GM23248 (cell line): ENCODE results near the gene CTNNA3. TPM values are rescaled to one million over a fixed set of nuclear protein-coding genes. Genes with fewer than 3 reads are reported as not detected.

Experiments
- DNase-seq: peaks from one replicate; pipeline ENCODE4 v3.0.0-alpha.2; 2015
- H2AFZ ChIP-seq: fragments of 200-600 bp; sonication (generic); 2 replicates; pipeline ENCODE4 v1.6.1; 2016; ENCODE audit warnings: antibody characterized with exemption
- H3F3A ChIP-seq: fragments of 200-600 bp; sonication (generic); 2 replicates; pipeline ENCODE4 v1.6.1; 2016; ENCODE audit warnings: mild to moderate bottlenecking, antibody characterized with exemption, mixed run types; ENCODE audit not compliant: insufficient read depth
- H3K27ac ChIP-seq: fragments of 200-600 bp; sonication (generic); 2 replicates; pipeline ENCODE4 v1.5.1; 2016; ENCODE audit warnings: mild to moderate bottlenecking
- H3K27me3 ChIP-seq: fragments of 200-600 bp; sonication (generic); replicated peaks from 2 replicates; pipeline ENCODE4 v1.6.1; 2016; ENCODE audit warnings: mild to moderate bottlenecking; ENCODE audit not compliant: insufficient read depth
- H3K36me3 ChIP-seq: fragments of 200-600 bp; sonication (generic); 2 replicates; pipeline ENCODE4 v1.6.1; 2016; ENCODE audit warnings: low read depth, mild to moderate bottlenecking
- H3K4me1 ChIP-seq: fragments of 200-600 bp; sonication (generic); 2 replicates; pipeline ENCODE4 v1.6.1; 2016; ENCODE audit warnings: mild to moderate bottlenecking; ENCODE audit not compliant: insufficient read depth
- H3K4me2 ChIP-seq: fragments of 200-600 bp; sonication (generic); one replicate; pipeline ENCODE4 v1.6.1; 2016; ENCODE audit warnings: mild to moderate bottlenecking; ENCODE audit not compliant: unreplicated experiment
- H3K4me3 ChIP-seq: fragments of 200-600 bp; sonication (generic); 2 replicates; pipeline ENCODE4 v1.5.1; 2016; ENCODE audit warnings: mild to moderate bottlenecking
- H3K79me2 ChIP-seq: fragments of 200-600 bp; sonication (generic); 2 replicates; pipeline ENCODE4 v1.6.1; 2016; ENCODE audit warnings: mild to moderate bottlenecking; ENCODE audit not compliant: insufficient read depth
- H3K9ac ChIP-seq: fragments of 200-600 bp; sonication (generic); 2 replicates; pipeline ENCODE4 v1.6.1; 2016; ENCODE audit warnings: mild to moderate bottlenecking
- H3K9me2 ChIP-seq: fragments of 200-600 bp; sonication (generic); 2 replicates; pipeline ENCODE4 v1.6.1; 2016; ENCODE audit warnings: mixed run types, mild to moderate bottlenecking, moderate library complexity; ENCODE audit not compliant: insufficient read depth
- H3K9me3 ChIP-seq: fragments of 200-600 bp; sonication (generic); one replicate; pipeline ENCODE4 v1.6.1; 2017; ENCODE audit warnings: low read depth
- H4K20me1 ChIP-seq: fragments of 200-600 bp; sonication (generic); 2 replicates; pipeline ENCODE4 v1.6.0; 2016; ENCODE audit not compliant: insufficient read depth
- EZH2 ChIP-seq: fragments of 200-600 bp; sonication (generic); IDR thresholded peaks from 2 replicates; pipeline ENCODE4 v1.6.1; 2018; ENCODE audit warnings: antibody characterized with exemption, mild to moderate bottlenecking; ENCODE audit not compliant: insufficient read depth, poor library complexity, severe bottlenecking
- EZH2phosphoT487 ChIP-seq: fragments of 200-600 bp; sonication (generic); IDR thresholded peaks from 2 replicates; pipeline ENCODE4 v1.6.1; 2018; ENCODE audit warnings: antibody characterized with exemption, moderate library complexity, mild to moderate bottlenecking, low read depth; ENCODE audit not compliant: insufficient read depth
- WGBS, 2 experiments: methylation state at CpG; one replicate each; pipeline ENCODE4 v1.1.6; 2015 to 2017; ENCODE audit warnings: low lambda C conversion rate in 2 of 2, low coverage in 1 of 2; ENCODE audit errors: missing lambda C conversion rate in 2 of 2; 5-methylcytosine and 5-hydroxymethylcytosine counted together
- in situ Hi-C: fragments of 300-500 bp; cut with MboI; formaldehyde crosslinking; loops from 2 replicates; pipeline ENCODE4 v1.15.0; 2020
- polyA plus RNA-seq: library from polyadenylated mRNA; unstranded; fragments of >200 nt; fragmentation: Nextera tagmentation; extraction: Ambion mirVana; gene quantifications from 2 replicates; pipeline ENCODE4 v1.2.1, GENCODE V29; 2016
- total RNA-seq: library from RNA; depleted of rRNA; stranded (reverse); fragments of >200 nt; shearing (Covaris generic); gene quantifications from 2 replicates; pipeline ENCODE4 v1.2.3, GENCODE V29; 2014

Gene CTNNA3
- total and polyA plus RNA-seq, 2 experiments from 2014 or later: not detected

- no peaks in the 10 kb centered on the region for H3F3A ChIP-seq
- H3K27ac ChIP-seq: no peak overlapping the region
- H3K27me3 ChIP-seq: no peaks in the 10 kb centered on the region
- no peak overlapping the region for H2AFZ ChIP-seq
- H3K4me1 ChIP-seq: no peaks in the 10 kb centered on the region
- no peak for DNase-seq
- no peak overlapping the region for H3K4me3 ChIP-seq
- TF ChIP-seq EZH2phosphoT487 (no peak), EZH2 (no peak)
- H3K36me3 ChIP-seq: no peaks in the 10 kb centered on the region
- no peak overlapping the region for H3K9ac ChIP-seq
- H3K4me2 ChIP-seq: no peak overlapping the region
- 3 to 4% methylated on average over 2 of the region's 2 CpGs for WGBS, 2 experiments
- H3K9me2 ChIP-seq: no peaks in the 10 kb centered on the region
- no peaks in the 10 kb centered on the region for H3K9me3 ChIP-seq
- in situ Hi-C loops: no loop called here
- H4K20me1 ChIP-seq: no peaks in the 10 kb centered on the region
- H3K79me2 ChIP-seq: no peaks in the 10 kb centered on the region
Measured at GRCh38 chr10:66555061-66555460, 1140.9 kb downstream of the CTNNA3 start.

- no peaks in the 10 kb centered on the region for H4K20me1 ChIP-seq
- no peak overlapping the region for H3K4me2 ChIP-seq
- H3K27ac ChIP-seq: no peak overlapping the region
- no peak overlapping the region for H2AFZ ChIP-seq
- H3K9me2 ChIP-seq: no peaks in the 10 kb centered on the region
- no peaks in the 10 kb centered on the region for H3K9me3 ChIP-seq
- no peak overlapping the region for H3K4me3 ChIP-seq
- TF ChIP-seq EZH2phosphoT487: no peak
- TF ChIP-seq EZH2: no peak
- 32 to 34% methylated on average over 1 of the region's 1 CpG for WGBS, 2 experiments
- no peaks in the 10 kb centered on the region for H3F3A ChIP-seq
- H3K36me3 ChIP-seq: no peaks in the 10 kb centered on the region
- no peak for DNase-seq
- H3K9ac ChIP-seq: no peak overlapping the region
- H3K79me2 ChIP-seq: no peaks in the 10 kb centered on the region
- no peaks in the 10 kb centered on the region for H3K4me1 ChIP-seq
- in situ Hi-C loops: no loop called here
- no peaks in the 10 kb centered on the region for H3K27me3 ChIP-seq
Measured at GRCh38 chr10:66552331-66552730, 1143.7 kb downstream of the CTNNA3 start.

GRCh38 chr10:66550351-66550750 lies 1145.6 kb downstream of the CTNNA3 start:
- no peaks in the 10 kb centered on the region for H4K20me1 ChIP-seq
- H3K36me3 ChIP-seq: no peaks in the 10 kb centered on the region
- no peak overlapping the region for H3K27ac ChIP-seq
- H3K9me3 ChIP-seq: no peaks in the 10 kb centered on the region
- WGBS, 2 experiments: 5 to 9% methylated on average over 3 of the region's 3 CpGs
- TF ChIP-seq EZH2 (no peak), EZH2phosphoT487 (no peak)
- H3K9me2 ChIP-seq: no peaks in the 10 kb centered on the region
- H3F3A ChIP-seq: no peaks in the 10 kb centered on the region
- no peak for DNase-seq
- in situ Hi-C loops: no loop called here
- no peak overlapping the region for H2AFZ ChIP-seq
- no peaks in the 10 kb centered on the region for H3K27me3 ChIP-seq
- H3K9ac ChIP-seq: no peak overlapping the region
- H3K79me2 ChIP-seq: no peaks in the 10 kb centered on the region
- no peak overlapping the region for H3K4me3 ChIP-seq
- no peaks in the 10 kb centered on the region for H3K4me1 ChIP-seq
- no peak overlapping the region for H3K4me2 ChIP-seq

- Histone ChIP-seq H2AFZ (no peak overlapping the region), H3K4me2 (no peak overlapping the region), H3K9me3 (no peaks in the 10 kb centered on the region), H3K9ac (no peak overlapping the region), H3K79me2 (no peaks in the 10 kb centered on the region), H3K36me3 (no peaks in the 10 kb centered on the region), H3K27ac (no peak overlapping the region), H4K20me1 (no peaks in the 10 kb centered on the region), H3K27me3 (no peaks in the 10 kb centered on the region), H3K4me3 (no peak overlapping the region), H3K4me1 (no peaks in the 10 kb centered on the region), H3K9me2 (no peaks in the 10 kb centered on the region), H3F3A (no peaks in the 10 kb centered on the region)
- in situ Hi-C loops: no loop called here
- DNase-seq: no peak
- TF ChIP-seq EZH2: no peak
- TF ChIP-seq EZH2phosphoT487: no peak
- WGBS, 2 experiments: 31 to 33% methylated on average over 3 of the region's 3 CpGs
Measured at GRCh38 chr10:66538908-66539307, 1157.1 kb downstream of the CTNNA3 start.

- Histone ChIP-seq H4K20me1 (no peaks in the 10 kb centered on the region), H3K4me1 (no peaks in the 10 kb centered on the region), H3K27ac (no peak overlapping the region), H2AFZ (no peak overlapping the region), H3K27me3 (no peaks in the 10 kb centered on the region), H3K36me3 (no peaks in the 10 kb centered on the region), H3K9me2 (no peaks in the 10 kb centered on the region), H3K79me2 (no peaks in the 10 kb centered on the region), H3K9me3 (no peaks in the 10 kb centered on the region), H3K4me3 (no peak overlapping the region), H3K4me2 (no peak overlapping the region), H3F3A (no peaks in the 10 kb centered on the region), H3K9ac (no peak overlapping the region)
- DNase-seq: no peak
- in situ Hi-C loops: no loop called here
- no peak for TF ChIP-seq EZH2phosphoT487
- WGBS, 2 experiments: 8 to 17% methylated on average over 3 of the region's 3 CpGs
Measured at GRCh38 chr10:66538371-66538770, 1157.6 kb downstream of the CTNNA3 start.
